ENCODE results near the gene RGS3.

RGS3 gene

GRCh38 chr9:113645227-113645977 is 181.9 kb downstream of the RGS3 start:
- no peak for DNase-seq

- no peak for DNase-seq
These were observed 182.4 kb downstream of the RGS3 start for GRCh38 chr9:113645978-113646253.

GRCh38 chr9:113646491-113646890 is 183.0 kb downstream of the RGS3 start:
- DNase-seq, result no peak

Data from activated CD8-positive, alpha-beta memory T cell treated with anti-CD3 and anti-CD28 coated beads, Interleukin-2, amount 50 U/mL, for 4 hours (primary cell).